HG02759 (cell line): ENCODE data around the gene MCL1.
"Not testable (repeated sequence)": the region's sequence is repeated elsewhere in the genome, so short reads cannot be mapped to it uniquely, and the experiment has no call there.

Experiments
- ATAC-seq: cut with Tn5 transposase; IDR thresholded peaks from one replicate; pipeline ENCODE4 v1.9.1; 2021; ENCODE audit warnings: mild to moderate bottlenecking, moderate library complexity; ENCODE audit not compliant: unreplicated experiment

The MCL1 gene

GRCh38 chr1:150579110-150579944 lies at the start of gene MCL1:
Gene MCL1, minus strand, starts transcription at chr1:150579610. Its CDS starts 80 bp downstream, at chr1:150579530.
- ATAC-seq = peak; percentile 88

- ATAC-seq = no peak
These were observed 49.3 kb upstream of the MCL1 start for GRCh38 chr1:150628766-150629114.

- no peak for ATAC-seq
These were observed 48.5 kb upstream of the MCL1 start for GRCh38 chr1:150627826-150628410.

GRCh38 chr1:150626150-150626549 lies 46.7 kb upstream of the MCL1 start:
- no peak for ATAC-seq

- not testable (repeated sequence) for ATAC-seq
These were observed 45.1 kb upstream of the MCL1 start for GRCh38 chr1:150624546-150624945.

- ATAC-seq = not testable (repeated sequence)
These were observed 44.7 kb upstream of the MCL1 start for GRCh38 chr1:150624134-150624533.

GRCh38 chr1:150622303-150622975 lies 43.0 kb upstream of the MCL1 start:
- ATAC-seq = no peak

GRCh38 chr1:150621497-150622302 lies 42.3 kb upstream of the MCL1 start:
- no peak for ATAC-seq

GRCh38 chr1:150620919-150621318 lies 41.5 kb upstream of the MCL1 start:
- ATAC-seq = no peak

GRCh38 chr1:150619576-150620509 lies 40.4 kb upstream of the MCL1 start:
- ATAC-seq = no peak

- ATAC-seq = no peak
These were observed 36.2 kb upstream of the MCL1 start for GRCh38 chr1:150615346-150616201.

- peak; percentile 51 for ATAC-seq
These were observed 33.9 kb upstream of the MCL1 start for GRCh38 chr1:150613061-150613920.

GRCh38 chr1:150612014-150612345 lies 32.6 kb upstream of the MCL1 start:
- no peak for ATAC-seq

- ATAC-seq = no peak
These were observed 31.2 kb upstream of the MCL1 start for GRCh38 chr1:150610576-150610975.

- ATAC-seq = no peak
These were observed 30.3 kb upstream of the MCL1 start for GRCh38 chr1:150609732-150610131.

GRCh38 chr1:150606463-150607142 lies 27.2 kb upstream of the MCL1 start:
- no peak for ATAC-seq

- not testable (repeated sequence) for ATAC-seq
These were observed 26.0 kb upstream of the MCL1 start for GRCh38 chr1:150605451-150605731.

GRCh38 chr1:150604226-150604588 lies 24.8 kb upstream of the MCL1 start:
- ATAC-seq = no peak
